Measurements from ENCODE around the gene FBXW11. TPM values are rescaled to one million over a fixed set of nuclear protein-coding genes. Genes with fewer than 3 reads are reported as not detected.

FBXW11 gene
- total and polyA plus RNA-seq, 2 of the 8 experiments (the other 6 are each of a cell fraction or from before 2014, with no cell fraction given), result 45.0 to 75.6 TPM

- Histone ChIP-seq H3K23me2 (ENCODE audit: low read depth, low read length) (no peaks in the 10 kb centered on the region; the same call in 1 of the 2 replicates), H3K9ac (replicated peaks in 1 of 4; ENCODE audit: extremely low read depth in 1 of 4, low read depth in 3 of 4, low read length in 3 of 4) (no peak overlapping the region), H2BK5ac (ENCODE audit: low read depth, low read length) (no peak overlapping the region), H3K14ac (ENCODE audit: insufficient read length) (no peak overlapping the region), H3K27ac (ENCODE audit: low read depth, low read length) (no peak overlapping the region), H3K9me3 (ENCODE audit: insufficient read depth in 2 of 2, low read depth in 1 of 2, low read length in 1 of 2) (no peaks in the 10 kb centered on the region), H3K56ac (replicated peaks; ENCODE audit: insufficient read length, low read depth, low read length) (no peak overlapping the region), H3K4ac (replicated peaks; ENCODE audit: insufficient read length, low read depth, low read length) (no peak overlapping the region), H3K4me3 (ENCODE audit: extremely low read depth in 1 of 4, insufficient read depth in 2 of 4, low read depth in 3 of 4, low read length in 4 of 4) (no peak overlapping the region), H2BK12ac (ENCODE audit: low read depth, low read length) (no peak overlapping the region), H2AFZ (ENCODE audit: low read length) (no peak overlapping the region), H3K79me2 (ENCODE audit: control insufficient read depth in 1 of 2, insufficient read depth in 2 of 2, low read length in 2 of 2) (peaks cover 31 to 100% of the 10 kb centered on the region in 2 experiments), H2BK20ac (ENCODE audit: low read length) (no peak overlapping the region), H3K4me1 (replicated peaks in 1 of 4; ENCODE audit: control insufficient read depth in 3 of 4, insufficient read depth in 4 of 4, low read length in 3 of 4) (peaks cover 6 to 16% (median 11%) of the 10 kb centered on the region in 4 experiments; a peak in 4 of 7 replicates), H3K27me3 (replicated peaks in 1 of 4; ENCODE audit: control insufficient read depth in 3 of 4, extremely low read depth in 1 of 4, insufficient read depth in 3 of 4, low read length in 3 of 4) (no peaks in the 10 kb centered on the region), H2BK15ac (ENCODE audit: low read length) (no peak overlapping the region), H3K23ac (ENCODE audit: insufficient read length) (no peak overlapping the region), H4K91ac (replicated peaks; ENCODE audit: insufficient read length, low read length) (no peak overlapping the region), H4K20me1 (replicated peaks in 1 of 2; ENCODE audit: control insufficient read depth in 1 of 2, insufficient read depth in 2 of 2, low read length in 2 of 2) (peaks cover 17 to 22% of the 10 kb centered on the region in 2 experiments), H4K8ac (ENCODE audit: extremely low read depth, insufficient read depth, low read length) (no peak overlapping the region), H2BK120ac (replicated peaks; ENCODE audit: low read depth, low read length) (no peak overlapping the region), H2AK5ac (ENCODE audit: low read depth, low read length) (no peak overlapping the region), H4K5ac (ENCODE audit: insufficient read length, low read depth, low read length) (no peak overlapping the region), H3K18ac (ENCODE audit: extremely low read depth, low read length) (no peak overlapping the region), H3K36me3 (ENCODE audit: control insufficient read depth in 2 of 4, insufficient read depth in 4 of 4, low read length in 3 of 4) (no peaks in the 10 kb centered on the region; a peak in 1 of 8 replicates), H3K4me2 (ENCODE audit: insufficient read depth in 1 of 2, low read depth in 2 of 2, low read length in 2 of 2) (peak overlapping the region; percentile 3 to 7; a peak in 1 of 4 replicates), H3K79me1 (ENCODE audit: low read depth, low read length) (peaks cover under 1% of the 10 kb centered on the region; the same call in 1 of the 2 replicates)
- DNase-seq (ENCODE audit: low read depth in 1 of 2, low spot score in 2 of 2) (no peak), FAIRE-seq (peak; percentile 24)
- TF ChIP-seq BACH1 (IDR thresholded peaks at IDR 0.05; ENCODE audit: low read length) (no peak), KDM5A (IDR thresholded peaks at IDR 0.05; ENCODE audit: low read length) (no peak), GTF2F1 (IDR thresholded peaks at IDR 0.05; ENCODE audit: borderline replicate concordance, low read depth, low read length) (no peak), JUND (IDR thresholded peaks at IDR 0.05; ENCODE audit: low read length) (no peak), NRF1 (IDR thresholded peaks at IDR 0.05; ENCODE audit: low read depth, low read length) (no peak), USF2 (IDR thresholded peaks at IDR 0.05; ENCODE audit: low read length) (no peak)
- ChIA-PET CTCF (ENCODE audit: partially characterized antibody) (interaction anchor here (1.1 to 2.4 kb wide), 4 partner anchors 8 to 62 kb away, joined by 3 to 13 read pairs (median 4); no protein-coding TSS in a partner anchor), POLR2A (ENCODE audit: partially characterized antibody) (interaction anchor here (1.3 to 3.6 kb wide), 4 partner anchors 9 to 35 kb away, joined by 3 to 16 read pairs (median 6); partner anchors contain the start of gene FBXW11)
- WGBS, 2 experiments (ENCODE audit: extremely low coverage in 1 of 2, insufficient coverage in 1 of 2, insufficient read length in 1 of 2, insufficient replicate concordance in 2 of 2, low coverage in 1 of 2, low lambda C conversion rate in 2 of 2, missing lambda C conversion rate in 1 of 2), result 62% methylated on average over 2 of the region's 2 CpGs; no CpG with 5 or more reads in 1 of the 2 experiments
Observed at GRCh38 chr5:171970826-171971225, 35.6 kb downstream of the FBXW11 start.

All from H1 (cell line).